ENCODE measurements around the gene FHOD3. TPM values are rescaled to one million over a fixed set of nuclear protein-coding genes. Genes with fewer than 3 reads are reported as not detected.

Gene FHOD3
- total RNA-seq, 6 experiments from 2014 or later, result 0.44 to 1.2 (median 0.62) TPM

DNA sequence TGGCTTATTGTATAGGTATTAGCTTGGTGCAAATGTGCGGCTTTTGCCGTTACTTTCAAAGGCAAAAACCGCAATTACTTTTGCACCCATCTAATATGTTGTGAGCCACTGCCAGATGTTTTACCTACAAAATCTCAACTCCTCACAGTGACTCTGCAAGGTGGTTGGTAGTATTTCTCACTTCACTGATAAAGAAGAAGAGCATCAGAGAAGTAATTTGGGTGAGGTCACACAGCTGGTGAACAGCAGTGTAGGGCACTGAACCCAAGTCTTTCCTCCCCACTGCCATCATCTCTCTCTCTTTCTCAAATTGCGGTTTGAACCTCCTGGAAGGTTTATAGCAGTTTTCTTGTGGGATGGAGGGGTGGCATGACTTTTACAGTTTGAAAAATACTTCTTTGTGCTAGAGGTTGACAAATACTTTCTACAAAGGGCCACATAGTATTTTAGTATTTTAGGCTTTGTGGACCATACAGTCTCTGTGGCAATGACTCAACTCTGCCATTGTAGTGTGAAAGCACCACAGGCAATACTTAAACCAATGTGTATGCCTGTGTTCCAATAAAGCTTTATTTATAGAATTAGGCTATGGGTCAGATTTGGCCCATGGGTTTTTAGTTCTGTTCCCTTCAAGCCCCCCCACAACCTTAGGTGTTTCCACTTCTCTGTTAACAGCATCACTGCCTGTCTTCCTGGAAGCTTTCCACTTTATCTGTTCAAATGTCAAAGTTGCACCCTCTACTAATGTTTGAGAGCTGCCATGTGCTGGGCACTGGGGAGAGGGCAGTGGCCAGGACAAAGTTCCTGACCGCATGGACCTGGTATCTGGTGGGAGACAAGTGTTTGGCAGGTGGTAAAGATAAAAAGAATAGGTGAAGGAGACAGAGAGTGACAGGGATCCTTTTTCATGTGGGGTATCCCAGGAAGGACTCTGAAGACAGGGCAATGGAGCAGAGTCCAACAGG is 30.1 kb downstream of the FHOD3 start:
- no peak overlapping the region for H3K27ac ChIP-seq
- ATAC-seq, result no peak
- TF ChIP-seq POLR2A (IDR thresholded peaks at IDR 0.05), result no peak
- TF ChIP-seq, protein P1, sequence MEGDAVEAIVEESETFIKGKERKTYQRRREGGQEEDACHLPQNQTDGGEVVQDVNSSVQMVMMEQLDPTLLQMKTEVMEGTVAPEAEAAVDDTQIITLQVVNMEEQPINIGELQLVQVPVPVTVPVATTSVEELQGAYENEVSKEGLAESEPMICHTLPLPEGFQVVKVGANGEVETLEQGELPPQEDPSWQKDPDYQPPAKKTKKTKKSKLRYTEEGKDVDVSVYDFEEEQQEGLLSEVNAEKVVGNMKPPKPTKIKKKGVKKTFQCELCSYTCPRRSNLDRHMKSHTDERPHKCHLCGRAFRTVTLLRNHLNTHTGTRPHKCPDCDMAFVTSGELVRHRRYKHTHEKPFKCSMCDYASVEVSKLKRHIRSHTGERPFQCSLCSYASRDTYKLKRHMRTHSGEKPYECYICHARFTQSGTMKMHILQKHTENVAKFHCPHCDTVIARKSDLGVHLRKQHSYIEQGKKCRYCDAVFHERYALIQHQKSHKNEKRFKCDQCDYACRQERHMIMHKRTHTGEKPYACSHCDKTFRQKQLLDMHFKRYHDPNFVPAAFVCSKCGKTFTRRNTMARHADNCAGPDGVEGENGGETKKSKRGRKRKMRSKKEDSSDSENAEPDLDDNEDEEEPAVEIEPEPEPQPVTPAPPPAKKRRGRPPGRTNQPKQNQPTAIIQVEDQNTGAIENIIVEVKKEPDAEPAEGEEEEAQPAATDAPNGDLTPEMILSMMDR (IDR thresholded peaks at IDR 0.05), result no peak
- WGBS (ENCODE audit: insufficient coverage, low coverage, low lambda C conversion rate, missing lambda C conversion rate), result 84% methylated on average over 5 of the region's 5 CpGs
- H3K4me1 ChIP-seq, result no peaks in the 10 kb centered on the region
- no peaks in the 10 kb centered on the region for H3K36me3 ChIP-seq
- no peaks in the 10 kb centered on the region for H3K27me3 ChIP-seq
- no peaks in the 10 kb centered on the region for H3K9me3 ChIP-seq
- DNase-seq, result no peak
- intact Hi-C loops (cut with DNase I), result no loop called here
- no peak overlapping the region for H3K4me3 ChIP-seq

DNA sequence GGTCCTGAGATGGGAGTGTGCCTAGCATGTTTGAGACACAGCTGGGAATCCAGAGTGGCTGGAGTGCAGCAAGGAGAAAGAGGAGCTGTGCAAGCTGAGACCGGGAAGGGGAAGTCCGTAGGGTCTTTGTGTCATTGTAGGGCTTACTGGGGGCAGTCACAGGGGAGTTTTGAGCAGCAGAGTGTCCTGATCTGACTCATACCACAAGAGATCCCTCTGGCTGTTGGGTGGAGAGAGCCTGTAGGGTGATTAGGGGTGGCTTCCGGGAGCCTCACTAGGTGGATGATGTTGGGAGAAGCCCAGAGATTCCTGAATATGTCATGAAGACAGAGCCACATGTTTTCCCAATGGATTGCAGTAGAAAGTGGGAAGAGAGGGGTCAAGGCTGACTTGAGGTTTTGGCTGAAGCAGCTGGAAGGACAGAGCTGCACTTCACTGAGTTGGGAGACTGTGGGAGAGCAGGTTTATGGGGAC is 30.9 kb downstream of the FHOD3 start:
- WGBS (ENCODE audit: insufficient coverage, low coverage, low lambda C conversion rate, missing lambda C conversion rate), result 80% methylated on average over 3 of the region's 3 CpGs
- no peak for TF ChIP-seq POLR2A (IDR thresholded peaks at IDR 0.05)
- TF ChIP-seq, protein P1 (IDR thresholded peaks at IDR 0.05), result no peak
- intact Hi-C loops (cut with DNase I), result no loop called here
- H3K27ac ChIP-seq, result no peak overlapping the region
- H3K4me3 ChIP-seq, result no peak overlapping the region
- DNase-seq, result no peak
- no peaks in the 10 kb centered on the region for H3K27me3 ChIP-seq
- H3K9me3 ChIP-seq, result no peaks in the 10 kb centered on the region
- H3K4me1 ChIP-seq, result no peaks in the 10 kb centered on the region
- H3K36me3 ChIP-seq, result no peaks in the 10 kb centered on the region
- ATAC-seq, result no peak

DNA sequence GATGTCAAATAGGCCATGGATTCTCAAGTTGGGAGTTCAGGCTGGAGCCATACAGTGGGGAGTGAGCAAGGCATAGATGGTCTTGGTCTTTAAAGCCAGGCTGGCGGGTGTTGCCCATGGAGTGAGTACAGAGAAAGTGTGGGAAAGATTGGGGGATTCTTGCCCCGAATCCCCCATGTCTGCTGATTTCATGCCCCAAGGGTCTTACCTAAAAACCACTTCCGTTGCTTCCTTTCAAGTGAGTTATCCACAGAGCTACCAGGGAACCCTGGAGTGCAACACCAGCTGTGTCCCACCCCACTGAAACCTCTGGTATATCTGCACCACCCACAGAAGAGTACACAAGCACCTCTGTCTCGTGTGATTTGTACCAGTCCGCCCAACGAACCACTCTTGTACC is 31.4 kb downstream of the FHOD3 start:
- 62% methylated on average over 4 of the region's 6 CpGs for WGBS (ENCODE audit: insufficient coverage, low coverage, low lambda C conversion rate, missing lambda C conversion rate)
- ATAC-seq (no peak), DNase-seq (no peak)
- H3K27ac ChIP-seq, result no peak overlapping the region
- H3K36me3 ChIP-seq, result no peaks in the 10 kb centered on the region
- H3K27me3 ChIP-seq, result no peaks in the 10 kb centered on the region
- no peaks in the 10 kb centered on the region for H3K4me1 ChIP-seq
- H3K4me3 ChIP-seq, result no peak overlapping the region
- no peak for TF ChIP-seq POLR2A (IDR thresholded peaks at IDR 0.05)
- TF ChIP-seq, protein P1 (IDR thresholded peaks at IDR 0.05), result no peak
- intact Hi-C loops (cut with DNase I), result no loop called here
- no peaks in the 10 kb centered on the region for H3K9me3 ChIP-seq

DNA sequence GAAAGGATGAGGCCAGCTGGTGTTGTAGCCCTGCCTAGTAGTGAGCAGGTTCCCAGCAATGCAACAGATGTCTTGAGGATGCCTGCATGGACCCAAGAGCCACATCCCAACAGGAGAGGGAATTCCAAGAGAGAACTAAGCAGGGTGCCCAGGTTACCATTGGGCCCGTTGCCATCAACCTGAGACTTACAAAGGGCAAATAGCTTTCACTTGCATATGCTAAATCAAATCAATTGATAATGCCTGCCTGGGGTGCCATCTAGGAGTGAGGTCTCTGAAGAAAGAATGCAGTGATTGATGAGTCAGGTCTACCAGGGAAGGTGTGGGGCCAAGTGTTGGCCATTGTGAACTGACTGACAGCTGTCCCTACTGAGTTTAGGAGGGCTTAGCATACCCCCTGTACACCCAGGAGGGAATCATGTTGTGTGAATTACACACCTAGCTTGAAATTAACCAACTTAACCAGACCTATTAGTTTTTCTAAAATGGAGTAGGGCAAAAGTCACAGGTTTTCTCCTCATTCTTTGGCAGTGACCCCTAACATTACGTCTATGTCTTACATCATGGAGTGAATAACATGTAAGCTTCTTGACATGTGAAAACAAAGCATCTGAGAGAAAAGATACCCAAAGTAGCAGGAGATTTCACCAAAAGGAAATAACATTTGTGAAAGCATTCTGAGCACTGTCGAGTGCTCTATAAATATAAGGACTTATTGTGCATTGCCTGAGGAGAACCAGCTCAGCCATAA is 32.3 kb downstream of the FHOD3 start:
- Histone ChIP-seq H3K36me3 (no peaks in the 10 kb centered on the region), H3K4me1 (no peaks in the 10 kb centered on the region), H3K27me3 (no peaks in the 10 kb centered on the region), H3K27ac (no peak overlapping the region), H3K9me3 (no peaks in the 10 kb centered on the region), H3K4me3 (no peak overlapping the region)
- TF ChIP-seq, protein P1 (IDR thresholded peaks at IDR 0.05), result no peak
- no peak for TF ChIP-seq POLR2A (IDR thresholded peaks at IDR 0.05)
- no peak for ATAC-seq
- 58% methylated on average over 3 of the region's 3 CpGs for WGBS (ENCODE audit: insufficient coverage, low coverage, low lambda C conversion rate, missing lambda C conversion rate)
- intact Hi-C loops (cut with DNase I), result loop anchor here in 1 of 2 donors (10.0 kb wide), 1 partner anchor 65 kb away; no protein-coding TSS in a partner anchor
- DNase-seq, result no peak
